ENCODE measurements around the gene TXLNA. TPM values are rescaled to one million over a fixed set of nuclear protein-coding genes. Genes with fewer than 3 reads are reported as not detected.
A peak's percentile ranks its signal among the peaks of the same experiment; 100 is the strongest.
"Not testable (repeated sequence)": the region's sequence is repeated elsewhere in the genome, so short reads cannot be mapped to it uniquely, and the experiment has no call there.

TXLNA gene
- total RNA-seq, 1 experiment from 2014 or later = 49.8 TPM

- POLR2A ChIA-PET = no interaction called here
- Mint-ChIP-seq H3K27me3 (ENCODE audit: low read depth) (no peaks in the 10 kb centered on the region), H3K4me1 (no peaks in the 10 kb centered on the region), H3K9me3 (no peaks in the 10 kb centered on the region), H3K4me3 (no peak overlapping the region), H3K27ac (no peak overlapping the region), H3K36me3 (peaks cover 3% of the 10 kb centered on the region; the same call in 1 of the 2 replicates)
- CTCF ChIA-PET = no interaction called here
- ATAC-seq (no peak), DNase-seq (ENCODE audit: low spot score) (no peak)
- TF ChIP-seq ETV6 (CRISPR knock-in tag; IDR thresholded peaks at IDR 0.05) (no peak), FOXK1 (CRISPR knock-in tag; IDR thresholded peaks at IDR 0.05) (no peak), KAT7 (CRISPR knock-in tag; IDR thresholded peaks at IDR 0.05; ENCODE audit: borderline replicate concordance) (no peak), USF1 (CRISPR knock-in tag; IDR thresholded peaks at IDR 0.05) (no peak), ZNF317 (CRISPR knock-in tag; IDR thresholded peaks at IDR 0.05; ENCODE audit: borderline replicate concordance, low read depth) (no peak), CREM (CRISPR knock-in tag; IDR thresholded peaks at IDR 0.05) (no peak), FOXJ3 (CRISPR knock-in tag; IDR thresholded peaks at IDR 0.05; ENCODE audit: borderline replicate concordance) (no peak), ATF2 (CRISPR knock-in tag; IDR thresholded peaks at IDR 0.05; ENCODE audit: borderline replicate concordance, low read depth) (no peak), CREB1 (CRISPR knock-in tag; IDR thresholded peaks at IDR 0.05) (no peak), PRRX2 (CRISPR knock-in tag; IDR thresholded peaks at IDR 0.05) (no peak), SMAD4 (CRISPR knock-in tag; IDR thresholded peaks at IDR 0.05) (no peak), ATF1 (CRISPR knock-in tag; IDR thresholded peaks at IDR 0.05) (no peak)
- TF ChIP-seq, protein P1, sequence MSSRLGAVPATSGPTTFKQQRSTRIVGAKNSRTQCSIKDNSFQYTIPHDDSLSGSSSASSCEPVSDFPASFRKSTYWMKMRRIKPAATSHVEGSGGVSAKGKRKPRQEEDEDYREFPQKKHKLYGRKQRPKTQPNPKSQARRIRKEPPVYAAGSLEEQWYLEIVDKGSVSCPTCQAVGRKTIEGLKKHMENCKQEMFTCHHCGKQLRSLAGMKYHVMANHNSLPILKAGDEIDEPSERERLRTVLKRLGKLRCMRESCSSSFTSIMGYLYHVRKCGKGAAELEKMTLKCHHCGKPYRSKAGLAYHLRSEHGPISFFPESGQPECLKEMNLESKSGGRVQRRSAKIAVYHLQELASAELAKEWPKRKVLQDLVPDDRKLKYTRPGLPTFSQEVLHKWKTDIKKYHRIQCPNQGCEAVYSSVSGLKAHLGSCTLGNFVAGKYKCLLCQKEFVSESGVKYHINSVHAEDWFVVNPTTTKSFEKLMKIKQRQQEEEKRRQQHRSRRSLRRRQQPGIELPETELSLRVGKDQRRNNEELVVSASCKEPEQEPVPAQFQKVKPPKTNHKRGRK (CRISPR knock-in tag; IDR thresholded peaks at IDR 0.05; ENCODE audit: borderline replicate concordance) = no peak
- TF ChIP-seq, protein P2, sequence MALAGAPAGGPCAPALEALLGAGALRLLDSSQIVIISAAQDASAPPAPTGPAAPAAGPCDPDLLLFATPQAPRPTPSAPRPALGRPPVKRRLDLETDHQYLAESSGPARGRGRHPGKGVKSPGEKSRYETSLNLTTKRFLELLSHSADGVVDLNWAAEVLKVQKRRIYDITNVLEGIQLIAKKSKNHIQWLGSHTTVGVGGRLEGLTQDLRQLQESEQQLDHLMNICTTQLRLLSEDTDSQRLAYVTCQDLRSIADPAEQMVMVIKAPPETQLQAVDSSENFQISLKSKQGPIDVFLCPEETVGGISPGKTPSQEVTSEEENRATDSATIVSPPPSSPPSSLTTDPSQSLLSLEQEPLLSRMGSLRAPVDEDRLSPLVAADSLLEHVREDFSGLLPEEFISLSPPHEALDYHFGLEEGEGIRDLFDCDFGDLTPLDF (CRISPR knock-in tag; IDR thresholded peaks at IDR 0.05) = no peak
These were observed 35.4 kb upstream of the TXLNA start for GRCh38 chr1:32144033-32144432.

- TF ChIP-seq ZNF317 (CRISPR knock-in tag; IDR thresholded peaks at IDR 0.05; ENCODE audit: borderline replicate concordance, low read depth) = peak; percentile 76
- H3K27ac Mint-ChIP-seq; H3K4me1 Mint-ChIP-seq; H3K36me3 Mint-ChIP-seq; H3K27me3 Mint-ChIP-seq (ENCODE audit: low read depth); DNase-seq (ENCODE audit: low spot score); ATAC-seq; CTCF ChIA-PET; H3K9me3 Mint-ChIP-seq; H3K4me3 Mint-ChIP-seq: not testable (repeated sequence)
- POLR2A ChIA-PET = interaction anchor here (0.7 kb wide), 2 partner anchors 1005 to 1151 kb away, joined by 3 to 4 read pairs; no protein-coding TSS in a partner anchor
These were observed 31.7 kb upstream of the TXLNA start for GRCh38 chr1:32147799-32148198.

GRCh38 chr1:32150847-32151246, 28.6 kb upstream of the TXLNA start:
- ChIA-PET CTCF (interaction anchor here (0.5 to 2.6 kb wide), 2 partner anchors 23 to 85 kb away, joined by 3 to 7 read pairs; no protein-coding TSS in a partner anchor), POLR2A (no interaction called here)
- H3K27me3 Mint-ChIP-seq (ENCODE audit: low read depth) = no peaks in the 10 kb centered on the region
- TF ChIP-seq ZNF121 (CRISPR knock-in tag; IDR thresholded peaks at IDR 0.05) (0 out of 2 replicates have a peak, but pooled peaks have one; percentile 53), CREB1 (CRISPR knock-in tag; IDR thresholded peaks at IDR 0.05) (no peak)
- TF ChIP-seq, protein P3, sequence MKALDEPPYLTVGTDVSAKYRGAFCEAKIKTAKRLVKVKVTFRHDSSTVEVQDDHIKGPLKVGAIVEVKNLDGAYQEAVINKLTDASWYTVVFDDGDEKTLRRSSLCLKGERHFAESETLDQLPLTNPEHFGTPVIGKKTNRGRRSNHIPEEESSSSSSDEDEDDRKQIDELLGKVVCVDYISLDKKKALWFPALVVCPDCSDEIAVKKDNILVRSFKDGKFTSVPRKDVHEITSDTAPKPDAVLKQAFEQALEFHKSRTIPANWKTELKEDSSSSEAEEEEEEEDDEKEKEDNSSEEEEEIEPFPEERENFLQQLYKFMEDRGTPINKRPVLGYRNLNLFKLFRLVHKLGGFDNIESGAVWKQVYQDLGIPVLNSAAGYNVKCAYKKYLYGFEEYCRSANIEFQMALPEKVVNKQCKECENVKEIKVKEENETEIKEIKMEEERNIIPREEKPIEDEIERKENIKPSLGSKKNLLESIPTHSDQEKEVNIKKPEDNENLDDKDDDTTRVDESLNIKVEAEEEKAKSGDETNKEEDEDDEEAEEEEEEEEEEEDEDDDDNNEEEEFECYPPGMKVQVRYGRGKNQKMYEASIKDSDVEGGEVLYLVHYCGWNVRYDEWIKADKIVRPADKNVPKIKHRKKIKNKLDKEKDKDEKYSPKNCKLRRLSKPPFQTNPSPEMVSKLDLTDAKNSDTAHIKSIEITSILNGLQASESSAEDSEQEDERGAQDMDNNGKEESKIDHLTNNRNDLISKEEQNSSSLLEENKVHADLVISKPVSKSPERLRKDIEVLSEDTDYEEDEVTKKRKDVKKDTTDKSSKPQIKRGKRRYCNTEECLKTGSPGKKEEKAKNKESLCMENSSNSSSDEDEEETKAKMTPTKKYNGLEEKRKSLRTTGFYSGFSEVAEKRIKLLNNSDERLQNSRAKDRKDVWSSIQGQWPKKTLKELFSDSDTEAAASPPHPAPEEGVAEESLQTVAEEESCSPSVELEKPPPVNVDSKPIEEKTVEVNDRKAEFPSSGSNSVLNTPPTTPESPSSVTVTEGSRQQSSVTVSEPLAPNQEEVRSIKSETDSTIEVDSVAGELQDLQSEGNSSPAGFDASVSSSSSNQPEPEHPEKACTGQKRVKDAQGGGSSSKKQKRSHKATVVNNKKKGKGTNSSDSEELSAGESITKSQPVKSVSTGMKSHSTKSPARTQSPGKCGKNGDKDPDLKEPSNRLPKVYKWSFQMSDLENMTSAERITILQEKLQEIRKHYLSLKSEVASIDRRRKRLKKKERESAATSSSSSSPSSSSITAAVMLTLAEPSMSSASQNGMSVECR (CRISPR knock-in tag; IDR thresholded peaks at IDR 0.05; ENCODE audit: borderline replicate concordance) = no peak
- ATAC-seq (no peak), DNase-seq (ENCODE audit: low spot score) (no peak)
- no peak overlapping the region; the same call in 1 of the 2 replicates for H3K27ac Mint-ChIP-seq
- no peaks in the 10 kb centered on the region for H3K9me3 Mint-ChIP-seq
- H3K4me3 Mint-ChIP-seq = no peak overlapping the region
- H3K36me3 Mint-ChIP-seq = peaks cover 3% of the 10 kb centered on the region; the same call in 1 of the 2 replicates
- H3K4me1 Mint-ChIP-seq = peaks cover 3% of the 10 kb centered on the region; the same call in 1 of the 2 replicates
